ENCODE data around the gene MCF2L2. TPM values are rescaled to one million over a fixed set of nuclear protein-coding genes. Genes with fewer than 3 reads are reported as not detected.
A peak's percentile ranks its signal among the peaks of the same experiment; 100 is the strongest.

Gene MCF2L2
- total RNA-seq, 4 donors from 2014 or later, result 0.13 to 0.49 (median 0.22) TPM; not detected in 1

DNA sequence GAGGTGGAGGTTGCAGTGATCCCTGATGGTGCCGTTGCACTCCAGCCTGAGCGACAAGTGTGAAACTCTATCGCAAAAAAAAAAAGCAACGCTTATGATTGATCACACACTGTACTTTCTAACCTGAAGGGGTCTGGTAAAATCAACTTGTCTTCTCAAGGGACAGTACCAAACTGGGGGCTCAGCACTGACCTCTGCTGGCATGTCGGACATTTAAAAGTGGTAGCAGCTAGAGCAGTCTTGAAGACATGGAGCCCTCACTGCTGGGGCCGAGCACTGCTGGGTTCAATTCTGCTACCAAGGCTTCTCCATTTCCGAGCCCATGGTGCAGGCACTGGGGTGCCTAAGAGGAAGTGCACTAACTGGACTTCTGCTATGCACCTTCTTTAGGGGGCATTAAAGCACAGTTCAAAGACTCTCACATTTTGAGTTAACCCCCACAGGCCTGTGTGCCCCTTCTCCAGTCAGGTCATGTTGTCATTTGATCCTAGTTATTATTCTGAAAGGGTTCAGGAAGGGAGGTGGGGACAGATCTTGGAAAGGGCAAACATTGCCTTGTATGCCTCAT is 239.4 kb downstream of the MCF2L2 start:
- Histone ChIP-seq H3K36me3 (no peaks in the 10 kb centered on the region), H3K4me1 (no peaks in the 10 kb centered on the region), H3K9me3 (no peaks in the 10 kb centered on the region), H3K27me3 (no peaks in the 10 kb centered on the region), H3K4me3 (replicated peaks in 1 of 3) (no peak overlapping the region), H3K27ac (no peak overlapping the region)
- DNase-seq, result peak; percentile 50 to 54
- 60 to 70% methylated on average over 7 of the region's 7 CpGs for WGBS, 2 donors
- TF ChIP-seq POLR2A (IDR thresholded peaks at IDR 0.05), result no peak
- TF ChIP-seq, protein P1, sequence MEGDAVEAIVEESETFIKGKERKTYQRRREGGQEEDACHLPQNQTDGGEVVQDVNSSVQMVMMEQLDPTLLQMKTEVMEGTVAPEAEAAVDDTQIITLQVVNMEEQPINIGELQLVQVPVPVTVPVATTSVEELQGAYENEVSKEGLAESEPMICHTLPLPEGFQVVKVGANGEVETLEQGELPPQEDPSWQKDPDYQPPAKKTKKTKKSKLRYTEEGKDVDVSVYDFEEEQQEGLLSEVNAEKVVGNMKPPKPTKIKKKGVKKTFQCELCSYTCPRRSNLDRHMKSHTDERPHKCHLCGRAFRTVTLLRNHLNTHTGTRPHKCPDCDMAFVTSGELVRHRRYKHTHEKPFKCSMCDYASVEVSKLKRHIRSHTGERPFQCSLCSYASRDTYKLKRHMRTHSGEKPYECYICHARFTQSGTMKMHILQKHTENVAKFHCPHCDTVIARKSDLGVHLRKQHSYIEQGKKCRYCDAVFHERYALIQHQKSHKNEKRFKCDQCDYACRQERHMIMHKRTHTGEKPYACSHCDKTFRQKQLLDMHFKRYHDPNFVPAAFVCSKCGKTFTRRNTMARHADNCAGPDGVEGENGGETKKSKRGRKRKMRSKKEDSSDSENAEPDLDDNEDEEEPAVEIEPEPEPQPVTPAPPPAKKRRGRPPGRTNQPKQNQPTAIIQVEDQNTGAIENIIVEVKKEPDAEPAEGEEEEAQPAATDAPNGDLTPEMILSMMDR (IDR thresholded peaks at IDR 0.05), result peak in 3 of 6 experiments; percentile 25 to 49 (median 32)
- intact Hi-C loops (cut with DNase I), result loop anchor here (5.0 kb wide), 1 partner anchor 193 kb away; no protein-coding TSS in a partner anchor

DNA sequence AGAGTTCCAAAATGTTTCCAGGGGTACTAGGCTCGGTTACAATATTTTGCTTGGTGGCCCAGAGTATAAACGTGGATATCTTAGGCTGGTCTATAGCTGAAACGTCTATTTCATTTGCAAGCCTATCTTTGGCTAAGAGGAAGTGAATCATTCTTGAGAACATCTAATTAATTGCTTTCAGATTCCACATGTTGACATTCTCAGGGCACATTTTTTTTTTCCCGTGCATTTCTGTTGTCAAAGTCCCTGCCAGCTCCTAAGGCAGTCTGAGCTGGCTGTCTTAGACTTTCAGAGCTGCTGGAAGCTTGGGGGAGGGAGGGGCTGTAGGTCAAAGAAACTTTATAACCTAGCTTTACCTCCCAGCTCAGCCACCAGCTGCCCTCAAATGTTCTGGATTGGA is 242.7 kb downstream of the MCF2L2 start:
- intact Hi-C loops (cut with DNase I), result loop anchor here (5.0 kb wide), 1 partner anchor 197 kb away; no protein-coding TSS in a partner anchor

DNA sequence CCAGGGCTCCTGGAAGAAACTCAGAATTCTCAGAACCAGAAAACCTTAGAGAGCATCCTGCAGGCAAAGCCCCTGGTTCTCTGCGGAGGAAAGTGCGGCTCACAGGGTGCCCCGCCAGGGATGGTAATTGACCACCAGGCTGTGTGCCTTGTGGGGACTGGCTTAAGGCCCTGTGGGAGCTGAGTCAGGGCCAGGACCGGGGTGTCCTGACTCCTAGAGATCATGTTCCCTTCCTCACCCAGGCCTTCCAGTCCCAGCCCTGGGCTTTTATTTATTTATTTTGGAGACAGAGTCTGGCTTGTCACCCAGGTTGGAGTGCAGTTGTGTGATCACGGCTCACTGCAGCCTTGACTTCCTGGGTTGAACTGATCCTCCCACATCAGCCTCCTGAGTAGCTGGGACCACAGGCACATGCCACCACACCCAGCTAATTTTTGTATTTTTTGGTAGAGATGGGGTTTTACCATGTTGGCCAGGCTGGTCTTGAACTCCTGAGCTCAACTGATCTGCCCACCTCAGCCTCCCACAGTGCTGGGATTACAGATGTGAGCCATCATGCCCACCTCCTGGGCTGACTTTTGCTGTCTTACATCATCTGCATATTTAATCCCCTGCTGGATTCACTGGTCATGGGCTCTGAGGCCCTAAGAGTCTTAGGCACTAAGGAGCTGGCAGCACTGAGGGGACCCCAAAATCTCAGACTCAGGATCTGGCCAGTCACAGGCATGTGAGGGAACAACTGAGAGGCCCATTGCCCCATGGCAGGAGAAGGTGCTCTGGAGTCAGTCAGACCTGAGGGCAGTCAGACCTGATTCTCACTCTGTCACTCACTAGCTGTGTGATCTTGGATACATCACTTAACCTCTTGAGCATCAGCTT is 245.4 kb downstream of the MCF2L2 start:
- no peak overlapping the region for H3K27ac ChIP-seq
- H3K4me3 ChIP-seq (replicated peaks in 1 of 3), result no peak overlapping the region
- H3K4me1 ChIP-seq, result peaks cover 8 to 12% of the 10 kb centered on the region in 2 donors
- intact Hi-C loops (cut with DNase I), result loop anchor here (5.0 kb wide), 1 partner anchor 61 kb away; no protein-coding TSS in a partner anchor
- TF ChIP-seq, protein P1 (IDR thresholded peaks at IDR 0.05), result no peak
- no peak for TF ChIP-seq POLR2A (IDR thresholded peaks at IDR 0.05)
- no peak for DNase-seq
- H3K27me3 ChIP-seq, result no peaks in the 10 kb centered on the region
- H3K36me3 ChIP-seq, result no peaks in the 10 kb centered on the region
- no peaks in the 10 kb centered on the region for H3K9me3 ChIP-seq
- WGBS, 2 donors, result 82 to 87% methylated on average over 2 to 5 of the region's 5 CpGs

More for the DNA sequence above, 242.7 kb downstream of the MCF2L2 start:
- Histone ChIP-seq H3K4me1 (no peaks in the 10 kb centered on the region), H3K27me3 (no peaks in the 10 kb centered on the region), H3K4me3 (replicated peaks in 1 of 3) (no peak overlapping the region), H3K9me3 (no peaks in the 10 kb centered on the region), H3K27ac (no peak overlapping the region), H3K36me3 (no peaks in the 10 kb centered on the region)
- no peak for DNase-seq
- WGBS, 2 donors, result 55 to 63% methylated on average over 4 of the region's 4 CpGs
- TF ChIP-seq POLR2A (IDR thresholded peaks at IDR 0.05), result no peak
- TF ChIP-seq, protein P1 (IDR thresholded peaks at IDR 0.05), result no peak

DNA sequence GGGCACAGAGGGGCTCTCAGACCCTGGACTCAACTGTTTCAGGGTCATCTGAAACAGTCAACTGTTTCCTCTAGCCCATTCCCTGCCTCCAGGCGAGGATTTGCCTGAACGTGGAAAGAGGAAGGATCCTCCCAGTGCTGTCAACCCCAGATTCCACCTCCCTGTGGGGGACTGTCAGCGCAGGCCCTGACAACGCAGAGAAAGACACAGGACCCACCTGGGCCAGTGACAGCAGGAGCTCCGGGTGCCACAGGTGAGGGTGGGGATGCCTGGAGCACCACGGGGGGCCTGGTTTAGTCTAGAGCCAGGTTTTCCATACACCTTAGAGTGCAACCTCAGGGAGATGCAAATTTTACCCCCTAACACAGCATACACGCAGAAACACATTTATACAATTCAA is 246.3 kb downstream of the MCF2L2 start:
- H3K27ac ChIP-seq, result no peak overlapping the region
- H3K4me3 ChIP-seq (replicated peaks in 1 of 3), result no peak overlapping the region
- no peaks in the 10 kb centered on the region for H3K9me3 ChIP-seq
- H3K36me3 ChIP-seq, result no peaks in the 10 kb centered on the region
- intact Hi-C loops (cut with DNase I), result loop anchor here (5.0 kb wide), 1 partner anchor 60 kb away; no protein-coding TSS in a partner anchor
- WGBS, 2 donors, result 87% methylated on average over 6 of the region's 7 CpGs
- TF ChIP-seq, protein P1 (IDR thresholded peaks at IDR 0.05), result no peak
- TF ChIP-seq POLR2A (IDR thresholded peaks at IDR 0.05), result no peak
- H3K4me1 ChIP-seq, result peaks cover 8 to 12% of the 10 kb centered on the region in 2 donors
- H3K27me3 ChIP-seq, result no peaks in the 10 kb centered on the region
- no peak for DNase-seq

Measured in thyroid gland (tissue), 4 donors.